GM23338 (cell line): Measurements from ENCODE around the gene FATE1. TPM values are rescaled to one million over a fixed set of nuclear protein-coding genes. Genes with fewer than 3 reads are reported as not detected.

Experiments
- CREB1 ChIP-seq: fragments of 250-450 bp; sonication (Bioruptor Pico); IDR thresholded peaks from 2 replicates; pipeline ENCODE4 v1.5.0; 2020; ENCODE audit warnings: low read depth, mild to moderate bottlenecking, moderate library complexity
- ETS1 ChIP-seq: IDR thresholded peaks from 2 replicates; pipeline ENCODE4 v1.6.1; 2016; ENCODE audit warnings: antibody characterized with exemption
- EZH2phosphoT487 ChIP-seq: fragments of 200-600 bp; sonication (generic); IDR thresholded peaks from one replicate; pipeline ENCODE4 v1.8.1; 2018; ENCODE audit warnings: antibody characterized with exemption; ENCODE audit not compliant: unreplicated experiment
- JUNB ChIP-seq: IDR thresholded peaks from one replicate; pipeline ENCODE4 v1.6.1; 2016; ENCODE audit warnings: antibody characterized with exemption; ENCODE audit not compliant: unreplicated experiment
- NANOG ChIP-seq: IDR thresholded peaks from 2 replicates; pipeline ENCODE4 v1.6.1; 2016; ENCODE audit warnings: antibody characterized with exemption, borderline replicate concordance
- STAT1 ChIP-seq: IDR thresholded peaks from one replicate; pipeline ENCODE4 v1.6.1; 2016; ENCODE audit warnings: antibody characterized with exemption; ENCODE audit not compliant: unreplicated experiment
- ZNF114 ChIP-seq: fragments of 250-450 bp; sonication (Bioruptor Pico); IDR thresholded peaks from 2 replicates; pipeline ENCODE4 v1.5.0; 2020; ENCODE audit warnings: mild to moderate bottlenecking, moderate library complexity
- polyA plus RNA-seq: library from polyadenylated mRNA; unstranded; fragments of >200 nt; fragmentation: Nextera tagmentation; extraction: Ambion mirVana; gene quantifications from 2 replicates; pipeline ENCODE4 v1.2.1, GENCODE V29; 2016
- total RNA-seq: library from RNA; depleted of rRNA; stranded (reverse); fragments of >200 nt; shearing (Covaris generic); gene quantifications from 2 replicates; pipeline ENCODE4 v1.2.3, GENCODE V29; 2014
- TF ChIP-seq, protein P1 (sequence below): fragments of 250-450 bp; sonication (Bioruptor Pico); IDR thresholded peaks from 2 replicates; pipeline ENCODE4 v1.5.0; 2020; ENCODE audit warnings: mild to moderate bottlenecking, moderate library complexity
- TF ChIP-seq, protein P2 (sequence below), 2 experiments: fragments of 200-600 bp in 1 of 2; sonication (generic) in 1 of 2; conservative IDR thresholded peaks; 2 replicates each; pipeline versions ENCODE4 v1.5.1 to v1.6.1; 2016 to 2017; ENCODE audit warnings: antibody characterized with exemption in 2 of 2, low read depth in 2 of 2, mild to moderate bottlenecking in 2 of 2, moderate library complexity in 1 of 2

The FATE1 gene
- total and polyA plus RNA-seq, 2 experiments from 2014 or later, result 0.31 TPM; not detected in 1

- TF ChIP-seq, protein P1, sequence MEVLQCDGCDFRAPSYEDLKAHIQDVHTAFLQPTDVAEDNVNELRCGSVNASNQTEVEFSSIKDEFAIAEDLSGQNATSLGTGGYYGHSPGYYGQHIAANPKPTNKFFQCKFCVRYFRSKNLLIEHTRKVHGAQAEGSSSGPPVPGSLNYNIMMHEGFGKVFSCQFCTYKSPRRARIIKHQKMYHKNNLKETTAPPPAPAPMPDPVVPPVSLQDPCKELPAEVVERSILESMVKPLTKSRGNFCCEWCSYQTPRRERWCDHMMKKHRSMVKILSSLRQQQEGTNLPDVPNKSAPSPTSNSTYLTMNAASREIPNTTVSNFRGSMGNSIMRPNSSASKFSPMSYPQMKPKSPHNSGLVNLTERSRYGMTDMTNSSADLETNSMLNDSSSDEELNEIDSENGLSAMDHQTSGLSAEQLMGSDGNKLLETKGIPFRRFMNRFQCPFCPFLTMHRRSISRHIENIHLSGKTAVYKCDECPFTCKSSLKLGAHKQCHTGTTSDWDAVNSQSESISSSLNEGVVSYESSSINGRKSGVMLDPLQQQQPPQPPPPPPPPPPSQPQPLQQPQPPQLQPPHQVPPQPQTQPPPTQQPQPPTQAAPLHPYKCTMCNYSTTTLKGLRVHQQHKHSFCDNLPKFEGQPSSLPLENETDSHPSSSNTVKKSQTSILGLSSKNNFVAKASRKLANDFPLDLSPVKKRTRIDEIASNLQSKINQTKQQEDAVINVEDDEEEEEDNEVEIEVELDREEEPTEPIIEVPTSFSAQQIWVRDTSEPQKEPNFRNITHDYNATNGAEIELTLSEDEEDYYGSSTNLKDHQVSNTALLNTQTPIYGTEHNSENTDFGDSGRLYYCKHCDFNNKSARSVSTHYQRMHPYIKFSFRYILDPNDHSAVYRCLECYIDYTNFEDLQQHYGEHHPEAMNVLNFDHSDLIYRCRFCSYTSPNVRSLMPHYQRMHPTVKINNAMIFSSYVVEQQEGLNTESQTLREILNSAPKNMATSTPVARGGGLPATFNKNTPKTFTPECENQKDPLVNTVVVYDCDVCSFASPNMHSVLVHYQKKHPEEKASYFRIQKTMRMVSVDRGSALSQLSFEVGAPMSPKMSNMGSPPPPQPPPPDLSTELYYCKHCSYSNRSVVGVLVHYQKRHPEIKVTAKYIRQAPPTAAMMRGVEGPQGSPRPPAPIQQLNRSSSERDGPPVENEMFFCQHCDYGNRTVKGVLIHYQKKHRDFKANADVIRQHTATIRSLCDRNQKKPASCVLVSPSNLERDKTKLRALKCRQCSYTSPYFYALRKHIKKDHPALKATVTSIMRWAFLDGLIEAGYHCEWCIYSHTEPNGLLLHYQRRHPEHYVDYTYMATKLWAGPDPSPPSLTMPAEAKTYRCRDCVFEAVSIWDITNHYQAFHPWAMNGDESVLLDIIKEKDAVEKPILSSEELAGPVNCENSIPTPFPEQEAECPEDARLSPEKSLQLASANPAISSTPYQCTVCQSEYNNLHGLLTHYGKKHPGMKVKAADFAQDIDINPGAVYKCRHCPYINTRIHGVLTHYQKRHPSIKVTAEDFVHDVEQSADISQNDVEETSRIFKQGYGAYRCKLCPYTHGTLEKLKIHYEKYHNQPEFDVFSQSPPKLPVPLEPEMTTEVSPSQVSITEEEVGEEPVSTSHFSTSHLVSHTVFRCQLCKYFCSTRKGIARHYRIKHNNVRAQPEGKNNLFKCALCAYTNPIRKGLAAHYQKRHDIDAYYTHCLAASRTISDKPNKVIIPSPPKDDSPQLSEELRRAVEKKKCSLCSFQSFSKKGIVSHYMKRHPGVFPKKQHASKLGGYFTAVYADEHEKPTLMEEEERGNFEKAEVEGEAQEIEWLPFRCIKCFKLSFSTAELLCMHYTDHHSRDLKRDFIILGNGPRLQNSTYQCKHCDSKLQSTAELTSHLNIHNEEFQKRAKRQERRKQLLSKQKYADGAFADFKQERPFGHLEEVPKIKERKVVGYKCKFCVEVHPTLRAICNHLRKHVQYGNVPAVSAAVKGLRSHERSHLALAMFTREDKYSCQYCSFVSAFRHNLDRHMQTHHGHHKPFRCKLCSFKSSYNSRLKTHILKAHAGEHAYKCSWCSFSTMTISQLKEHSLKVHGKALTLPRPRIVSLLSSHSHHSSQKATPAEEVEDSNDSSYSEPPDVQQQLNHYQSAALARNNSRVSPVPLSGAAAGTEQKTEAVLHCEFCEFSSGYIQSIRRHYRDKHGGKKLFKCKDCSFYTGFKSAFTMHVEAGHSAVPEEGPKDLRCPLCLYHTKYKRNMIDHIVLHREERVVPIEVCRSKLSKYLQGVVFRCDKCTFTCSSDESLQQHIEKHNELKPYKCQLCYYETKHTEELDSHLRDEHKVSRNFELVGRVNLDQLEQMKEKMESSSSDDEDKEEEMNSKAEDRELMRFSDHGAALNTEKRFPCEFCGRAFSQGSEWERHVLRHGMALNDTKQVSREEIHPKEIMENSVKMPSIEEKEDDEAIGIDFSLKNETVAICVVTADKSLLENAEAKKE (CRISPR knock-in tag), result no peak
- TF ChIP-seq CREB1 (CRISPR knock-in tag) (no peak), JUNB (no peak), NANOG (no peak), STAT1 (no peak), EZH2phosphoT487 (no peak), ETS1 (no peak), ZNF114 (CRISPR knock-in tag) (no peak)
- TF ChIP-seq, protein P2, sequence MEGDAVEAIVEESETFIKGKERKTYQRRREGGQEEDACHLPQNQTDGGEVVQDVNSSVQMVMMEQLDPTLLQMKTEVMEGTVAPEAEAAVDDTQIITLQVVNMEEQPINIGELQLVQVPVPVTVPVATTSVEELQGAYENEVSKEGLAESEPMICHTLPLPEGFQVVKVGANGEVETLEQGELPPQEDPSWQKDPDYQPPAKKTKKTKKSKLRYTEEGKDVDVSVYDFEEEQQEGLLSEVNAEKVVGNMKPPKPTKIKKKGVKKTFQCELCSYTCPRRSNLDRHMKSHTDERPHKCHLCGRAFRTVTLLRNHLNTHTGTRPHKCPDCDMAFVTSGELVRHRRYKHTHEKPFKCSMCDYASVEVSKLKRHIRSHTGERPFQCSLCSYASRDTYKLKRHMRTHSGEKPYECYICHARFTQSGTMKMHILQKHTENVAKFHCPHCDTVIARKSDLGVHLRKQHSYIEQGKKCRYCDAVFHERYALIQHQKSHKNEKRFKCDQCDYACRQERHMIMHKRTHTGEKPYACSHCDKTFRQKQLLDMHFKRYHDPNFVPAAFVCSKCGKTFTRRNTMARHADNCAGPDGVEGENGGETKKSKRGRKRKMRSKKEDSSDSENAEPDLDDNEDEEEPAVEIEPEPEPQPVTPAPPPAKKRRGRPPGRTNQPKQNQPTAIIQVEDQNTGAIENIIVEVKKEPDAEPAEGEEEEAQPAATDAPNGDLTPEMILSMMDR (conservative IDR thresholded peaks at IDR 0.05; ENCODE audit: low read depth in 2 of 2), result no peak
These were observed 43.3 kb downstream of the FATE1 start (continued) for GRCh38 chrX:151759041-151759708.
